K562 treated with DMSO at 1 percent for 48 hours (cell line): ENCODE data around the gene BOLA3. TPM values are rescaled to one million over a fixed set of nuclear protein-coding genes. Genes with fewer than 3 reads are reported as not detected.

Experiments
- total RNA-seq: library from RNA; unstranded; fragments of 300-600 nt; gene quantifications from 2 replicates; pipeline ENCODE4 v1.2.3, GENCODE V29; 2022; ENCODE audit warnings: low replicate concordance; ENCODE audit errors: extremely low read depth

Gene BOLA3, protein sequence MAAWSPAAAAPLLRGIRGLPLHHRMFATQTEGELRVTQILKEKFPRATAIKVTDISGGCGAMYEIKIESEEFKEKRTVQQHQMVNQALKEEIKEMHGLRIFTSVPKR
- total RNA-seq, result not detected in 2 replicates

DNA sequence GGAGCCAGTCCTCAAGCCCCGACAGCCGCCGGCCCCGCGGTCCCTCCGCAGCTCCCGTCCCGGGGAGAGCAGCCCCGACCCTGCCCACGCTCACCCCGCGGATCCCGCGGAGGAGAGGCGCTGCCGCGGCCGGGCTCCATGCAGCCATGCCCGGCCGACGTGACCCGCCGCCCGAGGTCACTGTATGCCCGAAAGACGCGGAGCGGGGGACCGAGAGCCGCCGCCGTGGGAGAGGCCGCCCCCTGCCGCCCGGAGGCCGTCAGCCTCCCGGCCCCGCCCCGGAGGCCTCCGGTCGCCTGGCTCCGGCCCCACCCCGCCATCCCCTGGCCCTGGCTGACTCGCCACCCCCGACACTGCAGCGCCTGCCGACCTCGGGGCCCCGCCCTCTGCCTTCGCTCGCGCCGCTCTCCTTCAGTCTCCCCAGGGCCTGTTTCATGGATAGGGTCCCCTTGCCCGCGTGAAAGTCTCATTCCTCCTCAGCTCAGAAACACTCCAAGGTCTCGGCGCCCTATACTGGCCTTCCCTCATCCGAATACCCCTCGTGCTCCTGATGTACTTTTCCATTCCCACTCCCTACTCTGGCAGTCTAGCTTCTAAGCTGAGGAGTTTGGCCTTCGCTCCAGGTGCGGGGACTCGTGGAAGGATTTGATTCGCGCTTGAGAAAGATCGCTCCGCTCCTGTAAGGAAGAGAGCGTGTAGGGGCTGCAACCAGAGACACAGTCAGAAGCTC lies at the start of gene BOLA3:
Gene BOLA3, minus strand, starts transcription at position 186 of the 730 bp plus-strand sequence. Its CDS starts 38 bp downstream, at position 148.

DNA sequence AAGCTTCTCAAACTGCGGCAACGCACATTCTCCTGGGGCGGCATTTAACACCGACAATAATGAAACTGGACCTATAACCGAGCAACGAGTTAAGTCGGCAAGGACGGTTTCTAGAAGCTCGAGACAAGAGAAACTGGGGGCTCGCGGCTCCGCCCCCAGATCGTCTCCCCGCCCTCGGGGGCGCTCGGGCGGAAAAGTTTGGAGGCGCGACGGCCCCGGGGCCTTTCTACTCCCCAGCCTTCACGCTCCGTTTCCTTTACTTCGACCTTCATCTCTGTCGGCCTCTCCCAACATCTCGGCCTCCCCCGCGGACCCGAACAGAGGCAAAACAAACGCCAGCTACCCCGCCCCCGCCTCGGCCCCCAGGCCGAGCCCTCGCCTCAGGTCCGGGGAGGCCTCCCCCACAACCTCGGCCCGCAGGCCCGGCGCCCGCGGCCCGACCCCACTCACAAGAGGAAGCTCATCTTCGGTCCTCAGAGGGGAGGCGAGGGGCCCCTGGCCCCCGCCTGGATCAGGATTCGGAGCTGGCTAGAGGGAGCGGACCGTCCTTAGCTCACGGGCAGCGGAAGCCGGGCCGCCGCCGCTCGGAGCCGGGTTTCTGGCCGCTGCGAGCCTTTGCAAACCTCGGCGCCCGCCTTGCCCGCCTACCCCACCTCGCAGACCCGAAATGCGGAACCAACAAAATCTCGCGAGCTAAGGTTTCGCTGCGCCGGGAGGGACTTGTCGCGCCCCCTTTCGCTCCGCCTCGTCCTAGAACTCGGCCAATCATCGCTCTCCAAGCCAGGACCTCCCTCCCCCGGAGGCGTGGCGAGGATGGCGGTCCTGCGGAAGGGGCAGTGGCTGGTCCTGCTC lies 30.7 kb upstream of the BOLA3 start, which contains the start of gene MOB1A:
Gene MOB1A, minus strand, starts transcription at position 669 of the 852 bp plus-strand sequence. Its CDS starts 205 bp downstream, at position 464.

Other genes with a start within 250 kb of the BOLA3 start
- not detected in 2 replicates for gene DGUOK, start 221.0 kb downstream of the BOLA3 start, total RNA-seq
- gene TET3, start 163.0 kb downstream of the BOLA3 start, total RNA-seq, result not detected in 2 replicates
- not detected in 2 replicates for gene MOB1A, start 31.0 kb upstream of the BOLA3 start, total RNA-seq
- gene MTHFD2, start 50.7 kb upstream of the BOLA3 start, total RNA-seq, result not detected in 2 replicates
- gene SLC4A5, start 195.5 kb upstream of the BOLA3 start, total RNA-seq, result not detected in 2 replicates
- 86.7 TPM in 1 of 2 replicates, not detected in the other for gene DCTN1, start 232.4 kb upstream of the BOLA3 start, total RNA-seq